Vagina (tissue), 2 donors: ENCODE results near the gene PRUNE2.

Source experiments
- CTCF ChIP-seq, 3 experiments: fragments of 450-650 bp in 2 of 3; fragments of 200-600 bp in 1 of 3; sonication (generic) in 1 of 3; IDR thresholded peaks; one replicate each; pipeline ENCODE4 v1.5.1; 2017 to 2019; ENCODE audit warnings: antibody characterized with exemption in 3 of 3, mild to moderate bottlenecking in 2 of 3, moderate library complexity in 2 of 3
- POLR2A ChIP-seq, 2 donors: fragments of 450-650 bp; IDR thresholded peaks; one replicate each; pipeline ENCODE4 v1.6.1; 2017; ENCODE audit warnings: antibody characterized with exemption in 2 of 2, mild to moderate bottlenecking in 2 of 2, moderate library complexity in 2 of 2
- POLR2AphosphoS5 ChIP-seq, 2 donors: sonication (generic); formaldehyde crosslinking; IDR thresholded peaks; one replicate each; pipeline ENCODE4 v1.9.0; 2017; ENCODE audit warnings: antibody characterized with exemption in 2 of 2, mild to moderate bottlenecking in 2 of 2, low read depth in 1 of 2; ENCODE audit not compliant: insufficient read depth in 1 of 2

- TF ChIP-seq POLR2A (IDR thresholded peaks at IDR 0.05) (no peak), CTCF (IDR thresholded peaks at IDR 0.05) (no peak), POLR2AphosphoS5 (IDR thresholded peaks at IDR 0.05; ENCODE audit: insufficient read depth in 1 of 2, low read depth in 1 of 2) (no peak)
Observed at GRCh38 chr9:76787677-76788076, 118.2 kb downstream of the PRUNE2 start.
